HCT116 (cell line): ENCODE measurements around the gene PATL2. TPM values are rescaled to one million over a fixed set of nuclear protein-coding genes. Genes with fewer than 3 reads are reported as not detected.

Experiments
- ATAC-seq: fragments of 200-7000 bp; cut with Tn5 transposase; 2 replicates; pipeline ENCODE4 v1.9.1; 2020; ENCODE audit warnings: mild to moderate bottlenecking, moderate library complexity
- BruUV-seq: library from RNA; stranded (reverse); fragments of 400-500 nt; replicated peaks from 2 replicates; lab custom pipeline; 2021; lab: Mats Ljungman, UMichigan
- CTCF ChIA-PET: fragments of 300-600 bp; sonication (Branson Sonifier 250); formaldehyde crosslinking; loops from one replicate; lab custom pipeline; 2021; ENCODE audit warnings: antibody characterized with exemption; lab: Charles Lee
- POLR2A ChIA-PET: fragments of 300-600, 350-600 bp; sonication (Branson Sonifier 250); formaldehyde crosslinking; loops from one replicate; lab custom pipeline; 2021; ENCODE audit warnings: antibody characterized with exemption; lab: Charles Lee
- RAD21 ChIA-PET, 2 experiments: fragments of 300-600 bp; sonication (Branson Sonifier 250); formaldehyde crosslinking; loops; one replicate each; lab custom pipeline; 2023; ENCODE audit warnings: low total read pairs in 2 of 2; ENCODE audit not compliant: uncharacterized antibody in 2 of 2, unreplicated experiment in 2 of 2, low non-redundant PET in 1 of 2; lab: Charles Lee
- DNase-seq: peaks from one replicate; pipeline ENCODE4 v3.0.0-alpha.2; 2010; ENCODE audit warnings: low read depth, low spot score
- H2AFZ ChIP-seq: fragments of 200-600 bp; shearing (Covaris generic), sonication (generic); 2 replicates; pipeline ENCODE4 v1.6.1; 2017; ENCODE audit warnings: low read depth, mixed run types, mixed read lengths, antibody characterized with exemption, low read length; ENCODE audit not compliant: poor library complexity, severe bottlenecking
- H3K27ac ChIP-seq: 2 replicates; pipeline ENCODE4 v1.5.1; 2012; ENCODE audit warnings: low read depth, low read length
- H3K27me3 ChIP-seq: fragments of 200-600 bp; sonication (generic); 2 replicates; pipeline ENCODE4 v1.6.1; 2016; ENCODE audit warnings: mixed run types, low read length, mixed read lengths; ENCODE audit not compliant: insufficient read depth
- H3K36me3 ChIP-seq, 2 experiments: fragments of 200-500 bp in 1 of 2; fragments of 200-600 bp in 1 of 2; sonication (Bioruptor generic) in 1 of 2; sonication (generic) in 1 of 2; 2 replicates each; pipeline versions ENCODE4 v1.5.1 to v1.6.1; 2014 to 2016; ENCODE audit warnings: low read length in 2 of 2, inconsistent platforms in 1 of 2, mixed read lengths in 1 of 2, mixed run types in 1 of 2; ENCODE audit not compliant: insufficient read depth in 2 of 2, control insufficient read depth in 1 of 2
- H3K4me1 ChIP-seq, 2 experiments: fragments of 200-600 bp in 1 of 2; sonication (generic) in 1 of 2; 2 replicates each; pipeline versions ENCODE4 v1.5.1 to v1.6.1; 2012 to 2017; ENCODE audit warnings: low read length in 2 of 2, inconsistent platforms in 1 of 2, mild to moderate bottlenecking in 1 of 2, mixed read lengths in 1 of 2, mixed run types in 1 of 2, moderate library complexity in 1 of 2; ENCODE audit not compliant: insufficient read depth in 2 of 2, control insufficient read depth in 1 of 2
- H3K4me2 ChIP-seq: fragments of 200-600 bp; sonication (generic); 2 replicates; pipeline ENCODE4 v1.6.1; 2017; ENCODE audit warnings: mixed run types, low read length, mixed read lengths
- H3K4me3 ChIP-seq, 2 experiments: fragments of 200-600 bp in 1 of 2; sonication (generic) in 1 of 2; replicated peaks in 1 of 2; 2 replicates each; pipeline ENCODE4 v1.5.1; 2011 to 2016; ENCODE audit warnings: low read length in 2 of 2, control low read depth in 1 of 2, low read depth in 1 of 2, mild to moderate bottlenecking in 1 of 2, mixed read lengths in 1 of 2, mixed run types in 1 of 2
- H3K79me2 ChIP-seq: fragments of 200-600 bp; sonication (generic); 2 replicates; pipeline ENCODE4 v1.6.1; 2017; ENCODE audit warnings: mild to moderate bottlenecking, mixed run types, low read length, moderate library complexity, mixed read lengths; ENCODE audit not compliant: insufficient read depth
- H3K9ac ChIP-seq: fragments of 200-600 bp; sonication (generic); 2 replicates; pipeline ENCODE4 v1.6.1; 2016; ENCODE audit warnings: low read length, mixed read lengths
- H3K9me2 ChIP-seq: fragments of 200-600 bp; sonication (generic), shearing (Covaris generic); 2 replicates; pipeline ENCODE4 v1.6.1; 2017; ENCODE audit warnings: mixed run types, mild to moderate bottlenecking, moderate library complexity; ENCODE audit not compliant: insufficient read depth
- H3K9me3 ChIP-seq, 2 experiments: fragments of 200-500 bp in 1 of 2; fragments of 200-600 bp in 1 of 2; sonication (Bioruptor generic) in 1 of 2; sonication (generic) in 1 of 2; 2 replicates each; pipeline ENCODE4 v1.6.1; 2014 to 2017; ENCODE audit warnings: low read length in 2 of 2, mixed read lengths in 2 of 2, inconsistent platforms in 1 of 2, low read depth in 1 of 2, mild to moderate bottlenecking in 1 of 2, mixed run types in 1 of 2, moderate library complexity in 1 of 2; ENCODE audit not compliant: control insufficient read depth in 1 of 2, insufficient read depth in 1 of 2
- H4K20me1 ChIP-seq: fragments of 200-600 bp; sonication (generic), shearing (Covaris generic); 2 replicates; pipeline ENCODE4 v1.6.1; 2017; ENCODE audit warnings: mixed run types, mild to moderate bottlenecking, moderate library complexity; ENCODE audit not compliant: insufficient read depth
- CEBPB ChIP-seq: IDR thresholded peaks from 2 replicates; pipeline ENCODE4 v1.6.1; 2012; ENCODE audit warnings: low read depth
- CTCF ChIP-seq, 3 experiments: fragments of 200-600 bp in 1 of 3; sonication (generic) in 1 of 3; IDR thresholded peaks in 2 of 3; conservative IDR thresholded peaks in 1 of 3; 2 replicates each; pipeline ENCODE4 v1.5.1; 2012 to 2017; ENCODE audit warnings: low read depth in 2 of 3, low read length in 2 of 3, antibody characterized with exemption in 1 of 3, borderline replicate concordance in 1 of 3, control low read depth in 1 of 3, mild to moderate bottlenecking in 1 of 3, mixed read lengths in 1 of 3, mixed run types in 1 of 3, moderate library complexity in 1 of 3; ENCODE audit not compliant: insufficient read depth in 1 of 3
- EGR1 ChIP-seq: IDR thresholded peaks from 2 replicates; pipeline ENCODE4 v1.6.1; 2012; ENCODE audit warnings: low read depth
- EZH2 ChIP-seq: fragments of 200-600 bp; sonication (generic); IDR thresholded peaks from 2 replicates; pipeline ENCODE4 v1.6.1; 2017; ENCODE audit warnings: antibody characterized with exemption, mixed run types
- EZH2phosphoT487 ChIP-seq: fragments of 200-600 bp; IDR thresholded peaks from 2 replicates; pipeline ENCODE4 v1.6.1; 2018; ENCODE audit warnings: antibody characterized with exemption, borderline replicate concordance
- FOSL1 ChIP-seq: IDR thresholded peaks from 2 replicates; pipeline ENCODE4 v1.6.1; 2012; ENCODE audit warnings: low read depth
- POLR2AphosphoS5 ChIP-seq: IDR thresholded peaks from 2 replicates; pipeline ENCODE4 v1.6.1; 2011; ENCODE audit warnings: mild to moderate bottlenecking, low read depth, low read length, moderate library complexity
- SIN3A ChIP-seq: IDR thresholded peaks from 2 replicates; pipeline ENCODE4 v1.6.1; 2012; ENCODE audit warnings: low read depth
- SP1 ChIP-seq: IDR thresholded peaks from 2 replicates; pipeline ENCODE4 v1.6.1; 2012; ENCODE audit warnings: low read depth
- TCF7L2 ChIP-seq: IDR thresholded peaks from 2 replicates; pipeline ENCODE4 v1.7.0; 2011; ENCODE audit warnings: borderline replicate concordance, inconsistent platforms; ENCODE audit not compliant: insufficient read depth, insufficient read length; ENCODE audit errors: extremely low read depth
- YY1 ChIP-seq: IDR thresholded peaks from 2 replicates; pipeline ENCODE4 v1.6.1; 2011; ENCODE audit warnings: low read length, low read depth, moderate library complexity, mild to moderate bottlenecking; ENCODE audit not compliant: insufficient replicate concordance; ENCODE audit errors: extremely low read depth
- ZBTB33 ChIP-seq: IDR thresholded peaks from 2 replicates; pipeline ENCODE4 v1.6.1; 2011; ENCODE audit warnings: mild to moderate bottlenecking, low read length, moderate library complexity; ENCODE audit not compliant: insufficient replicate concordance; ENCODE audit errors: extremely low read depth
- ZFX ChIP-seq: fragments of 450-650 bp; IDR thresholded peaks from 2 replicates; pipeline ENCODE4 v1.6.1; 2017
- intact Hi-C: fragments of 100-400 bp; cut with micrococcal nuclease; formaldehyde crosslinking; loops from 2 replicates; pipeline ENCODE4 v1.10.0; 2022
- total RNA-seq: library from RNA; stranded (reverse); gene quantifications from one replicate; pipeline ENCODE4 v1.2.1, GENCODE V29; 2021; ENCODE audit not compliant: unreplicated experiment

The PATL2 gene
- total RNA-seq, 1 experiment from 2014 or later: 1.2 TPM

GRCh38 chr15:44636976-44637375 is 74.1 kb downstream of the PATL2 start:
- intact Hi-C loops: no loop called here
- POLR2A ChIA-PET: no interaction called here
- H3K27me3 ChIP-seq: no peaks in the 10 kb centered on the region
- peaks cover 9% of the 10 kb centered on the region; the same call in 1 of the 2 replicates for H3K79me2 ChIP-seq
- no peak for ATAC-seq
- CTCF ChIA-PET: no interaction called here
- no peak overlapping the region for H3K4me2 ChIP-seq
- peaks cover 9 to 17% of the 10 kb centered on the region in 2 experiments; a peak in 3 of 4 replicates for H3K36me3 ChIP-seq
- H3K9me3 ChIP-seq: no peaks in the 10 kb centered on the region
- H3K9ac ChIP-seq: no peak overlapping the region
- DNase-seq: no peak
- TF ChIP-seq EGR1 (no peak), CEBPB (no peak), TCF7L2 (no peak), SP1 (no peak), EZH2phosphoT487 (no peak), POLR2AphosphoS5 (no peak), EZH2 (no peak), FOSL1 (no peak), CTCF (IDR thresholded peaks at IDR 0.05 in 2 of 3, conservative IDR thresholded peaks at IDR 0.05 in 1 of 3; ENCODE audit: borderline replicate concordance in 1 of 3, insufficient read depth in 1 of 3, low read depth in 2 of 3, low read length in 2 of 3) (no peak), ZFX (no peak), ZBTB33 (no peak), YY1 (no peak), SIN3A (no peak)
- TF ChIP-seq, all 23 proteins: peak for 0
- RAD21 ChIA-PET: no interaction called here
- H3K4me3 ChIP-seq: no peak overlapping the region
- H3K9me2 ChIP-seq: no peaks in the 10 kb centered on the region
- no peaks in the 10 kb centered on the region for H4K20me1 ChIP-seq
- no TSS peak for BruUV-seq
- H2AFZ ChIP-seq: no peak overlapping the region
- no peak overlapping the region for H3K27ac ChIP-seq
- H3K4me1 ChIP-seq: no peaks in the 10 kb centered on the region
